Measurements from ENCODE around the gene FOXM1.

DNA sequence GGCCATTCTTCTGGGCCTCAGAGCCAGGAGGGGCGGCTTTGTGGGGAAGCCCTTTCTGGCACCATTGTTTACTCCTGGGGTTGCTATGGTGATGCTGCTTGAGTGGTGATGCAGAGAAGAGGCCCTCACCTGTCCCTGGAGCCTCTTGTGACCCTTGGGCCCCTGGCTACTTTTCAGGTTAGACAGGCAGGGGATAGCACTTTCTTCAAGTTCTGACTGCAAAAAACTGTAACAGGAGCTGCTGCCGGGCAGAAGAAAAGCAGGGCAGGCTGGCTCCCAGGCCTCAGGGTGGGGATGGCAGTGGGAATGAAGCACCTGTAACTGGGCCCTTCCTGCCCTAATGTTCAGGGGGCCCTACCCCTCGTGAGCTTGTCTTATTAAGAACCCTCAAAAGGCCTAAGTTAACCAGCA is 19.9 kb downstream of the FOXM1 start, which contains the start of gene TEX52:
- TF ChIP-seq, protein P1, sequence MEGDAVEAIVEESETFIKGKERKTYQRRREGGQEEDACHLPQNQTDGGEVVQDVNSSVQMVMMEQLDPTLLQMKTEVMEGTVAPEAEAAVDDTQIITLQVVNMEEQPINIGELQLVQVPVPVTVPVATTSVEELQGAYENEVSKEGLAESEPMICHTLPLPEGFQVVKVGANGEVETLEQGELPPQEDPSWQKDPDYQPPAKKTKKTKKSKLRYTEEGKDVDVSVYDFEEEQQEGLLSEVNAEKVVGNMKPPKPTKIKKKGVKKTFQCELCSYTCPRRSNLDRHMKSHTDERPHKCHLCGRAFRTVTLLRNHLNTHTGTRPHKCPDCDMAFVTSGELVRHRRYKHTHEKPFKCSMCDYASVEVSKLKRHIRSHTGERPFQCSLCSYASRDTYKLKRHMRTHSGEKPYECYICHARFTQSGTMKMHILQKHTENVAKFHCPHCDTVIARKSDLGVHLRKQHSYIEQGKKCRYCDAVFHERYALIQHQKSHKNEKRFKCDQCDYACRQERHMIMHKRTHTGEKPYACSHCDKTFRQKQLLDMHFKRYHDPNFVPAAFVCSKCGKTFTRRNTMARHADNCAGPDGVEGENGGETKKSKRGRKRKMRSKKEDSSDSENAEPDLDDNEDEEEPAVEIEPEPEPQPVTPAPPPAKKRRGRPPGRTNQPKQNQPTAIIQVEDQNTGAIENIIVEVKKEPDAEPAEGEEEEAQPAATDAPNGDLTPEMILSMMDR (IDR thresholded peaks at IDR 0.05; ENCODE audit: low read depth, low read length, poor library complexity, severe bottlenecking): no peak
- TF ChIP-seq EZH2phosphoT487 (IDR thresholded peaks at IDR 0.05; ENCODE audit: borderline replicate concordance, low read length): no peak
